SU-DHL-6 (cell line): ENCODE measurements around the gene NIT2.

Experiments
- CTCF ChIP-seq: fragments of 200-600 bp; sonication (generic); IDR thresholded peaks from one replicate; pipeline ENCODE4 v1.5.1; 2017; ENCODE audit warnings: antibody characterized with exemption, mild to moderate bottlenecking, low read length, moderate library complexity; ENCODE audit not compliant: insufficient read depth, poor library complexity, severe bottlenecking
- EZH2phosphoT487 ChIP-seq: fragments of 200-600 bp; sonication (generic), shearing (Covaris generic); conservative IDR thresholded peaks from 2 replicates; pipeline ENCODE4 v1.6.1; 2018; ENCODE audit warnings: mild to moderate bottlenecking, antibody characterized with exemption, low read length, moderate library complexity, mixed read lengths

- TF ChIP-seq CTCF (no peak), EZH2phosphoT487 (no peak)
Measured at GRCh38 chr3:100295089-100295488, 39.5 kb upstream of the NIT2 start.
